Activated CD8-positive, alpha-beta T cell treated with anti-CD3 and anti-CD28 coated beads for 36 hours (primary cell): Measurements from ENCODE around the gene LIMS1. TPM values are rescaled to one million over a fixed set of nuclear protein-coding genes. Genes with fewer than 3 reads are reported as not detected.
"Not testable (repeated sequence)": the region's sequence is repeated elsewhere in the genome, so short reads cannot be mapped to it uniquely, and the experiment has no call there.

Experiments used
- ATAC-seq: fragments of 200-7000 bp; cut with Tn5 transposase; one replicate; pipeline ENCODE4 v1.10.0; 2021; ENCODE audit warnings: mild to moderate bottlenecking, moderate library complexity
- CTCF ChIA-PET: fragments of 350-600 bp; sonication (Branson Sonifier 250); formaldehyde crosslinking; loops from one replicate; lab custom pipeline; 2021; ENCODE audit warnings: antibody characterized with exemption; lab: Charles Lee
- POLR2A ChIA-PET: fragments of 350-600 bp; sonication (Branson Sonifier 250); formaldehyde crosslinking; loops from one replicate; lab custom pipeline; 2021; ENCODE audit warnings: antibody characterized with exemption; lab: Charles Lee
- DNase-seq: peaks from one replicate; pipeline ENCODE4 v3.0.0-alpha.2; 2020
- H3K27ac Mint-ChIP-seq: one replicate; pipeline ENCODE4 v1.8.0; 2021; ENCODE audit warnings: mild to moderate bottlenecking, mixed read lengths
- H3K27me3 Mint-ChIP-seq: one replicate; pipeline ENCODE4 v1.8.0; 2021; ENCODE audit warnings: mixed read lengths
- H3K36me3 Mint-ChIP-seq: one replicate; pipeline ENCODE4 v1.8.0; 2021; ENCODE audit warnings: low read depth, mixed read lengths
- H3K4me1 Mint-ChIP-seq: one replicate; pipeline ENCODE4 v1.8.0; 2021; ENCODE audit warnings: low read depth, mixed read lengths
- H3K4me3 Mint-ChIP-seq: one replicate; pipeline ENCODE4 v1.8.0; 2021; ENCODE audit warnings: mild to moderate bottlenecking, moderate library complexity, mixed read lengths
- H3K9me3 Mint-ChIP-seq: one replicate; pipeline ENCODE4 v1.8.0; 2021; ENCODE audit warnings: mixed read lengths
- CTCF ChIP-seq: fragments of 200-600 bp; IDR thresholded peaks from one replicate; pipeline ENCODE4 v1.8.0; 2022; ENCODE audit warnings: antibody characterized with exemption, mild to moderate bottlenecking
- intact Hi-C: fragments of 100-400 bp; cut with micrococcal nuclease; formaldehyde crosslinking; loops from one replicate; pipeline ENCODE4 v1.10.0; 2022
- total RNA-seq, 2 experiments: library from RNA; stranded (reverse); gene quantifications; one replicate each; pipeline ENCODE4 v1.2.3, GENCODE V29; 2021

The LIMS1 gene
- total RNA-seq, 2 experiments from 2014 or later = 48.1 to 51.7 TPM

- H3K36me3 Mint-ChIP-seq, DNase-seq, ATAC-seq, H3K9me3 Mint-ChIP-seq, intact Hi-C loops, H3K27ac Mint-ChIP-seq, H3K4me3 Mint-ChIP-seq, H3K4me1 Mint-ChIP-seq, H3K27me3 Mint-ChIP-seq, CTCF ChIA-PET: not testable (repeated sequence)
- POLR2A ChIA-PET = interaction anchor here (0.7 kb wide), 1 partner anchor 513 kb away, joined by 3 read pairs; no protein-coding TSS in a partner anchor
Observed at GRCh38 chr2:108672200-108672805, 138.0 kb downstream of the LIMS1 start.

GRCh38 chr2:108676522-108676921 is 142.3 kb downstream of the LIMS1 start:
- intact Hi-C loops, H3K4me1 Mint-ChIP-seq, H3K27me3 Mint-ChIP-seq, POLR2A ChIA-PET, H3K9me3 Mint-ChIP-seq, CTCF ChIA-PET, ATAC-seq, H3K4me3 Mint-ChIP-seq, DNase-seq, H3K27ac Mint-ChIP-seq: not testable (repeated sequence)
- H3K36me3 Mint-ChIP-seq = peaks cover 10% of the 10 kb centered on the region

GRCh38 chr2:108677239-108677744 is 143.0 kb downstream of the LIMS1 start:
- intact Hi-C loops, H3K27ac Mint-ChIP-seq: not testable (repeated sequence)
- H3K36me3 Mint-ChIP-seq = peaks cover 10% of the 10 kb centered on the region

GRCh38 chr2:108678198-108678651 is 144.0 kb downstream of the LIMS1 start:
- POLR2A ChIA-PET, H3K9me3 Mint-ChIP-seq, intact Hi-C loops, H3K27me3 Mint-ChIP-seq, DNase-seq, H3K4me1 Mint-ChIP-seq, ATAC-seq, H3K4me3 Mint-ChIP-seq, CTCF ChIA-PET, H3K36me3 Mint-ChIP-seq: not testable (repeated sequence)
- H3K27ac Mint-ChIP-seq = peak overlapping the region; percentile 24

More at GRCh38 chr2:108677239-108677744, 143.0 kb downstream of the LIMS1 start:
- H3K9me3 Mint-ChIP-seq, ATAC-seq, DNase-seq, H3K4me1 Mint-ChIP-seq, H3K4me3 Mint-ChIP-seq, H3K27me3 Mint-ChIP-seq, CTCF ChIA-PET, POLR2A ChIA-PET: not testable (repeated sequence)

GRCh38 chr2:108680805-108681204 is 146.5 kb downstream of the LIMS1 start:
- intact Hi-C loops, H3K4me3 Mint-ChIP-seq, POLR2A ChIA-PET, H3K9me3 Mint-ChIP-seq, H3K27ac Mint-ChIP-seq, H3K27me3 Mint-ChIP-seq, CTCF ChIA-PET, H3K4me1 Mint-ChIP-seq, DNase-seq, H3K36me3 Mint-ChIP-seq, ATAC-seq: not testable (repeated sequence)

- not testable (repeated sequence) for H3K36me3 Mint-ChIP-seq
Observed at GRCh38 chr2:108688818-108689756, 154.8 kb downstream of the LIMS1 start.

GRCh38 chr2:108690001-108690400 is 155.7 kb downstream of the LIMS1 start:
- H3K27ac Mint-ChIP-seq, CTCF ChIA-PET, H3K9me3 Mint-ChIP-seq, intact Hi-C loops, H3K4me1 Mint-ChIP-seq, H3K36me3 Mint-ChIP-seq, POLR2A ChIA-PET, H3K27me3 Mint-ChIP-seq, H3K4me3 Mint-ChIP-seq: not testable (repeated sequence)
- DNase-seq (peak; percentile 9), ATAC-seq (peak; percentile 75)

More at GRCh38 chr2:108688818-108689756, 154.8 kb downstream of the LIMS1 start:
- ATAC-seq, H3K27me3 Mint-ChIP-seq, CTCF ChIA-PET, H3K4me1 Mint-ChIP-seq, DNase-seq, H3K27ac Mint-ChIP-seq, H3K4me3 Mint-ChIP-seq, intact Hi-C loops, POLR2A ChIA-PET, H3K9me3 Mint-ChIP-seq: not testable (repeated sequence)

- CTCF ChIA-PET = interaction anchor here (0.9 kb wide), 1 partner anchor 10 kb away, joined by 3 read pairs; no protein-coding TSS in a partner anchor
- no peak overlapping the region for H3K4me3 Mint-ChIP-seq
Observed at GRCh38 chr2:108691447-108691846, 157.2 kb downstream of the LIMS1 start.

More at GRCh38 chr2:108691447-108691846, 157.2 kb downstream of the LIMS1 start:
- Mint-ChIP-seq H3K36me3 (no peaks in the 10 kb centered on the region), H3K27ac (no peak overlapping the region), H3K4me1 (no peaks in the 10 kb centered on the region), H3K9me3 (no peaks in the 10 kb centered on the region), H3K27me3 (no peaks in the 10 kb centered on the region)
- TF ChIP-seq CTCF = no peak
- no peak for ATAC-seq
- DNase-seq = no peak
- intact Hi-C loops = no loop called here
- POLR2A ChIA-PET = no interaction called here
